ENCODE measurements around the gene ZFP36L2.

The ZFP36L2 gene

DNA sequence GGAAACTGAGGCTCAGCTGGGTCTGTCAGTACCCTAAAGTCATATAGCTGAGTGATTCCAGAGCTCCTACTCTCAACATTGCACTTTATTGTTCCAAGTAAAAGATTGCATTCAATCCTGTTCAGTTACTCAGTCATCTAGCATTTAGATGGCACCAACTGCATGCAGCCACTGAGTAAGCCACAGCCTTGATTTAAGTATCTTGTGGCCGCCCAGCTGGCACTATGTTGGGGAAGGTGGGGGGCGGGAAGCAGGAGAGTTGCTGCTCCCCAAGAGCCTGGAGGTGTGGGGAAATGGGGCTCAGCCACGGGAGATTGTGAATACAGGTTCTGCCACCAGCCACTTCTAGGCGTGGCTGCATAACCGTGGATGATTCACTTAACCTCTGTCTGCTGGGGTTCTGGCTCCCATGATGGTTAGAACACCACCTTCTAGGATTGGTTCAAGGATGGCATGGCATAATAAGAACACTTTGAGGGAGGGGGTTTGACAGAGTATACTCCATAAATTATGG, 17.1 kb downstream of the ZFP36L2 start:
- Histone ChIP-seq H3K4me3 (ENCODE audit: low read depth, low read length) (no peak overlapping the region), H3K4me1 (ENCODE audit: control insufficient read depth, insufficient read depth, low read length) (no peaks in the 10 kb centered on the region), H3K9me3 (ENCODE audit: control insufficient read depth, insufficient read depth, low read depth, low read length) (no peaks in the 10 kb centered on the region), H3K36me3 (ENCODE audit: control insufficient read depth in 2 of 2, insufficient read depth in 1 of 2, low read length in 2 of 2) (no peaks in the 10 kb centered on the region), H3K27ac (ENCODE audit: extremely low read depth, low read depth, low read length) (no peak overlapping the region)
- no peak for TF ChIP-seq ZNF510 (tag by site-specific recombination; IDR thresholded peaks at IDR 0.05; ENCODE audit: insufficient replicate concordance)
- no peak for TF ChIP-seq ZNF707 (tag by site-specific recombination; IDR thresholded peaks at IDR 0.05)
- no peak for TF ChIP-seq ZNF211 (tag by site-specific recombination; IDR thresholded peaks at IDR 0.05; ENCODE audit: low read depth)
- TF ChIP-seq RBAK (tag by site-specific recombination; IDR thresholded peaks at IDR 0.05) = no peak
- TF ChIP-seq MYNN (tag by site-specific recombination; IDR thresholded peaks at IDR 0.05; ENCODE audit: borderline replicate concordance) = no peak
- no peak for TF ChIP-seq ZNF23 (tag by site-specific recombination; IDR thresholded peaks at IDR 0.05; ENCODE audit: borderline replicate concordance)
- TF ChIP-seq, protein P1, sequence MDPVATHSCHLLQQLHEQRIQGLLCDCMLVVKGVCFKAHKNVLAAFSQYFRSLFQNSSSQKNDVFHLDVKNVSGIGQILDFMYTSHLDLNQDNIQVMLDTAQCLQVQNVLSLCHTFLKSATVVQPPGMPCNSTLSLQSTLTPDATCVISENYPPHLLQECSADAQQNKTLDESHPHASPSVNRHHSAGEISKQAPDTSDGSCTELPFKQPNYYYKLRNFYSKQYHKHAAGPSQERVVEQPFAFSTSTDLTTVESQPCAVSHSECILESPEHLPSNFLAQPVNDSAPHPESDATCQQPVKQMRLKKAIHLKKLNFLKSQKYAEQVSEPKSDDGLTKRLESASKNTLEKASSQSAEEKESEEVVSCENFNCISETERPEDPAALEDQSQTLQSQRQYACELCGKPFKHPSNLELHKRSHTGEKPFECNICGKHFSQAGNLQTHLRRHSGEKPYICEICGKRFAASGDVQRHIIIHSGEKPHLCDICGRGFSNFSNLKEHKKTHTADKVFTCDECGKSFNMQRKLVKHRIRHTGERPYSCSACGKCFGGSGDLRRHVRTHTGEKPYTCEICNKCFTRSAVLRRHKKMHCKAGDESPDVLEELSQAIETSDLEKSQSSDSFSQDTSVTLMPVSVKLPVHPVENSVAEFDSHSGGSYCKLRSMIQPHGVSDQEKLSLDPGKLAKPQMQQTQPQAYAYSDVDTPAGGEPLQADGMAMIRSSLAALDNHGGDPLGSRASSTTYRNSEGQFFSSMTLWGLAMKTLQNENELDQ (tag by site-specific recombination; IDR thresholded peaks at IDR 0.05; ENCODE audit: low read depth) = no peak
- CTCF ChIA-PET = interaction anchor here (0.9 to 1.2 kb wide), 2 partner anchors 9 to 20 kb away, joined by 3 to 4 read pairs; no protein-coding TSS in a partner anchor
- POLR2A ChIA-PET = no interaction called here

DNA sequence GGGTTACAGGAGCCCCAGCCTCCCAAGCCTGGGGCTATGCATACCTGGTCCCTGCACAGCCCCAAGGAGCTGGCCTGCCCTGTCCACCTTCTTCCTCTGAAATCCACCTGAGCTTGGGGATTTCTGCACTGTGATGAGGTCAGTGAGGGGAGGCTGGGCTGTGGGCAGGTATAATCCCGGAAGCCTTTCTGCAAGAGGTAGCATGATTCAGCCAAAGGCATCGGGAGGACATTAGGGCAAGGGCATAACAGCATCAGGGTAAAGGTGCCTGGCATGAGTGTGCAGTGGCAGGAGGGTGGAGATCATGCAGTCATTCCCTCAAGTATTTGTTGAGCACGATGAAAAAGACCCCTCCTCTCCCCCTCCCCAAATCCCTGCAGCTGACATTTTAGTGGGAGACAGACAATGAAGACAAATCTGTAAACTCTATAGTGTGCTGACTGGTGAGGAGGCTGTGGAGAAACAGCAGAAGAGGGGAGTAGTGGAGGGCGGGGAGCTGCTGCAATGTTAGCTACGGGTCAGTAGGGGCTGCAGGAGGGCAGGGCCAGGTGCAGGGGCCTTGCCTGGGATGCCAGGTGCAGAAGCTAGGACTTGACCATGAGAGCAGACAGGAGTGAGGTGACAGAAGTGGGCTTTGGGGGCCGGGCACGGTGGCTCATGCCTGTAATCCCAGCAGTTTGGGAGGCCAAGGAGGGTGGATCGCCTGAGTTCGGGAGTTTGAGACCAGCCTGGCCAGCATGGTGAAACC, 18.7 kb downstream of the ZFP36L2 start:
- Histone ChIP-seq H3K27ac (ENCODE audit: extremely low read depth, low read depth, low read length) (no peak overlapping the region), H3K9me3 (ENCODE audit: control insufficient read depth, insufficient read depth, low read depth, low read length) (no peaks in the 10 kb centered on the region), H3K4me1 (ENCODE audit: control insufficient read depth, insufficient read depth, low read length) (no peaks in the 10 kb centered on the region), H3K4me3 (ENCODE audit: low read depth, low read length) (no peak overlapping the region), H3K36me3 (ENCODE audit: control insufficient read depth in 2 of 2, insufficient read depth in 1 of 2, low read length in 2 of 2) (no peaks in the 10 kb centered on the region)
- ChIA-PET POLR2A (interaction anchor here (0.7 to 0.8 kb wide), 2 partner anchors 12 to 13 kb away, joined by 3 read pairs; no protein-coding TSS in a partner anchor), CTCF (interaction anchor here (0.6 to 0.7 kb wide), 2 partner anchors 37 to 54 kb away, joined by 4 to 5 read pairs; no protein-coding TSS in a partner anchor)
- TF ChIP-seq, protein P2, sequence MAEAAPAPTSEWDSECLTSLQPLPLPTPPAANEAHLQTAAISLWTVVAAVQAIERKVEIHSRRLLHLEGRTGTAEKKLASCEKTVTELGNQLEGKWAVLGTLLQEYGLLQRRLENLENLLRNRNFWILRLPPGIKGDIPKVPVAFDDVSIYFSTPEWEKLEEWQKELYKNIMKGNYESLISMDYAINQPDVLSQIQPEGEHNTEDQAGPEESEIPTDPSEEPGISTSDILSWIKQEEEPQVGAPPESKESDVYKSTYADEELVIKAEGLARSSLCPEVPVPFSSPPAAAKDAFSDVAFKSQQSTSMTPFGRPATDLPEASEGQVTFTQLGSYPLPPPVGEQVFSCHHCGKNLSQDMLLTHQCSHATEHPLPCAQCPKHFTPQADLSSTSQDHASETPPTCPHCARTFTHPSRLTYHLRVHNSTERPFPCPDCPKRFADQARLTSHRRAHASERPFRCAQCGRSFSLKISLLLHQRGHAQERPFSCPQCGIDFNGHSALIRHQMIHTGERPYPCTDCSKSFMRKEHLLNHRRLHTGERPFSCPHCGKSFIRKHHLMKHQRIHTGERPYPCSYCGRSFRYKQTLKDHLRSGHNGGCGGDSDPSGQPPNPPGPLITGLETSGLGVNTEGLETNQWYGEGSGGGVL (tag by site-specific recombination; IDR thresholded peaks at IDR 0.05) = no peak

DNA sequence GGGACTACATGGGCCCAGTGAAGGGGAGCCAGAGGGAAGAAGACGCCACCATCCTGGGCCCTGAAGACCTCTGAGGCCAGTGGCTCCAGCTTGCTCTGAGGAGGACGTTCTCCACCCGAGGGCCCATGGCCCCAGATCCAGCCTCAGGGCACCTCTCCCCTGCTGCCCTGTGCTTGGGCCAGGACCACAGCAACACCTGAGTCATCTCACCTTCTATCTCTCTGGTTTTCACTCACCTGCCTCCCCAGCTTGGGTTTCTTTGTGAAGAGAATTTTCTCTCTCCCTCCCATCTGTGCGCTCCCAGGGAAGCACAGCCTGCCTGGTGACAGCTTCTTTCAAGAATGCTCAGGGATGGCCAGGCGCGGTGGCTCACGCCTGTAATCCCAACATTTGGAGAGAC, 19.8 kb downstream of the ZFP36L2 start:
- no peak for TF ChIP-seq SETDB1 (IDR thresholded peaks at IDR 0.05; ENCODE audit: insufficient read length, low read length)
- no peak for TF ChIP-seq ZNF146 (tag by site-specific recombination; IDR thresholded peaks at IDR 0.05)
- no peak for TF ChIP-seq TRIM28 (IDR thresholded peaks at IDR 0.05; ENCODE audit: borderline replicate concordance, low read length)
- TF ChIP-seq, protein P3, sequence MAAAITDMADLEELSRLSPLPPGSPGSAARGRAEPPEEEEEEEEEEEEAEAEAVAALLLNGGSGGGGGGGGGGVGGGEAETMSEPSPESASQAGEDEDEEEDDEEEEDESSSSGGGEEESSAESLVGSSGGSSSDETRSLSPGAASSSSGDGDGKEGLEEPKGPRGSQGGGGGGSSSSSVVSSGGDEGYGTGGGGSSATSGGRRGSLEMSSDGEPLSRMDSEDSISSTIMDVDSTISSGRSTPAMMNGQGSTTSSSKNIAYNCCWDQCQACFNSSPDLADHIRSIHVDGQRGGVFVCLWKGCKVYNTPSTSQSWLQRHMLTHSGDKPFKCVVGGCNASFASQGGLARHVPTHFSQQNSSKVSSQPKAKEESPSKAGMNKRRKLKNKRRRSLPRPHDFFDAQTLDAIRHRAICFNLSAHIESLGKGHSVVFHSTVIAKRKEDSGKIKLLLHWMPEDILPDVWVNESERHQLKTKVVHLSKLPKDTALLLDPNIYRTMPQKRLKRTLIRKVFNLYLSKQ (tag by site-specific recombination; IDR thresholded peaks at IDR 0.05; ENCODE audit: borderline replicate concordance) = no peak
- TF ChIP-seq, protein P4, sequence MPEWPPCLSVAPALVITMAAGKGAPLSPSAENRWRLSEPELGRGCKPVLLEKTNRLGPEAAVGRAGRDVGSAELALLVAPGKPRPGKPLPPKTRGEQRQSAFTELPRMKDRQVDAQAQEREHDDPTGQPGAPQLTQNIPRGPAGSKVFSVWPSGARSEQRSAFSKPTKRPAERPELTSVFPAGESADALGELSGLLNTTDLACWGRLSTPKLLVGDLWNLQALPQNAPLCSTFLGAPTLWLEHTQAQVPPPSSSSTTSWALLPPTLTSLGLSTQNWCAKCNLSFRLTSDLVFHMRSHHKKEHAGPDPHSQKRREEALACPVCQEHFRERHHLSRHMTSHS (tag by site-specific recombination; IDR thresholded peaks at IDR 0.05) = no peak
- TF ChIP-seq, protein P5, sequence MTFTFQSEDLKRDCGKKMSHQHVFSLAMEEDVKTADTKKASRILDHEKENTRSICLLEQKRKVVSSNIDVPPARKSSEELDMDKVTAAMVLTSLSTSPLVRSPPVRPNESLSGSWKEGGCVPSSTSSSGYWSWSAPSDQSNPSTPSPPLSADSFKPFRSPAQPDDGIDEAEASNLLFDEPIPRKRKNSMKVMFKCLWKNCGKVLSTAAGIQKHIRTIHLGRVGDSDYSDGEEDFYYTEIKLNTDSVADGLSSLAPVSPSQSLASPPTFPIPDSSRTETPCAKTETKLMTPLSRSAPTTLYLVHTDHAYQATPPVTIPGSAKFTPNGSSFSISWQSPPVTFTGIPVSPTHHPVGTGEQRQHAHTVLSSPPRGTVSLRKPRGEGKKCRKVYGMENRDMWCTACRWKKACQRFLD (tag by site-specific recombination; IDR thresholded peaks at IDR 0.05) = no peak
- TF ChIP-seq ZNF302 (tag by site-specific recombination; IDR thresholded peaks at IDR 0.05; ENCODE audit: low read depth) = no peak
- TF ChIP-seq ZNF23 (tag by site-specific recombination; IDR thresholded peaks at IDR 0.05; ENCODE audit: borderline replicate concordance) = no peak
- no peak for TF ChIP-seq ZNF621 (tag by site-specific recombination; IDR thresholded peaks at IDR 0.05)
- Histone ChIP-seq H3K9me3 (ENCODE audit: control insufficient read depth, insufficient read depth, low read depth, low read length) (no peaks in the 10 kb centered on the region), H3K4me3 (ENCODE audit: low read depth, low read length) (no peak overlapping the region), H3K36me3 (ENCODE audit: control insufficient read depth in 2 of 2, insufficient read depth in 1 of 2, low read length in 2 of 2) (no peaks in the 10 kb centered on the region), H3K4me1 (ENCODE audit: control insufficient read depth, insufficient read depth, low read length) (no peaks in the 10 kb centered on the region), H3K27ac (ENCODE audit: extremely low read depth, low read depth, low read length) (no peak overlapping the region)
- CTCF ChIA-PET = interaction anchor here (0.6 kb wide), 3 partner anchors 53 to 370 kb away, joined by 3 to 5 read pairs (median 3); no protein-coding TSS in a partner anchor
- POLR2A ChIA-PET = no interaction called here
